C4-2B (cell line): Measurements from ENCODE around the gene VAMP4.

ENCODE experiments used
- CTCF ChIP-seq: fragments of 450-650 bp; conservative IDR thresholded peaks from 2 replicates; pipeline ENCODE4 v1.5.1; 2017; ENCODE audit warnings: mild to moderate bottlenecking
- ZFX ChIP-seq: fragments of 450-650 bp; IDR thresholded peaks from 2 replicates; pipeline ENCODE4 v1.6.1; 2017

DNA sequence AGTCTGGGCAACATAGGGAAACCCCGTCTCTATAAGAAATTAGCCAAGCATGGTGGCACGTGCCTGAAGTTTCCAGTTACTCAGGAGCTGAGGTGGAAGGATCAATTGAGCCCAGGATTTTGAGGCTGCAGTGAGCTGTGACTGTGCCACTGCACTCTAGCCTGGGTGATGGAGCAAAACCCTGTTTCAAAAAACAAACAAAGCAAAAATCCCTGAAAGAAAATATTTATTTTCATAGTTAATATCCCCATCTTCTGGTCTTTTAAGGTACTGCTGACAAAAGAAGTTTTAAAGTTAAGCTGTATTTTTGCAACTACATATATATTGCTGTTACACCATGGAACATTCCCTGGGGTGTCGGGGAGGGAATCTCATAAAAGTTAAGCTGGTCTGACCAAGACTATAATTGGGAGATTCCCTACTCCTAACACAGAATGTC, 26.0 kb downstream of the VAMP4 start:
- TF ChIP-seq CTCF (peak; percentile 72), ZFX (no peak)
